Thyroid gland (tissue), 4 donors: ENCODE results near the gene GBP5. TPM values are rescaled to one million over a fixed set of nuclear protein-coding genes. Genes with fewer than 3 reads are reported as not detected.
"Not testable (repeated sequence)": the region's sequence is repeated elsewhere in the genome, so short reads cannot be mapped to it uniquely, and the experiment has no call there.

ENCODE experiments used
- DNase-seq, 2 donors: peaks; one replicate each; pipeline ENCODE4 v3.0.0-alpha.2; 2019
- H3K27ac ChIP-seq, 3 donors: fragments of 200-600 bp; sonication (generic); 1 replicate in 2 of 3; 2 replicates in 1 of 3; pipeline ENCODE4 v1.5.1; 2016 to 2019; ENCODE audit warnings: mild to moderate bottlenecking in 1 of 3, moderate library complexity in 1 of 3
- H3K27me3 ChIP-seq: fragments of 200-600 bp; sonication (generic); one replicate; pipeline ENCODE4 v1.5.1; 2019
- H3K36me3 ChIP-seq, 2 donors: fragments of 200-600 bp; sonication (generic); one replicate each; pipeline ENCODE4 v1.5.1; 2016 to 2019
- H3K4me1 ChIP-seq, 2 donors: fragments of 200-600 bp; sonication (generic); one replicate each; pipeline ENCODE4 v1.5.1; 2017 to 2019
- H3K4me3 ChIP-seq, 3 donors: fragments of 200-600 bp; sonication (generic); replicated peaks in 1 of 3; 1 replicate in 2 of 3; 2 replicates in 1 of 3; pipeline ENCODE4 v1.5.1; 2016; ENCODE audit warnings: mild to moderate bottlenecking in 1 of 3
- H3K9me3 ChIP-seq: fragments of 200-600 bp; sonication (generic); one replicate; pipeline ENCODE4 v1.5.1; 2017
- POLR2A ChIP-seq, 2 donors: fragments of 450-650 bp; IDR thresholded peaks; one replicate each; pipeline ENCODE4 v1.6.1; 2017; ENCODE audit warnings: antibody characterized with exemption in 2 of 2, mild to moderate bottlenecking in 2 of 2, moderate library complexity in 1 of 2
- WGBS, 2 donors: methylation state at CpG; one replicate each; pipeline ENCODE4 v1.1.5; 2017; 5-methylcytosine and 5-hydroxymethylcytosine counted together
- intact Hi-C: fragments of 100-400 bp; cut with DNase I; formaldehyde crosslinking; loops from one replicate; pipeline ENCODE4 v1.15.1; 2023
- total RNA-seq, 4 donors: library from RNA; depleted of rRNA; stranded (reverse); fragments of >200 nt; gene quantifications; one replicate each; pipeline ENCODE4 v1.2.3, GENCODE V29; 2016
- TF ChIP-seq, protein P1 (sequence below), 6 experiments: fragments of 200-600 bp in 3 of 6; fragments of 450-650 bp in 3 of 6; sonication (generic) in 3 of 6; IDR thresholded peaks; one replicate each; pipeline ENCODE4 v1.5.1; 2016 to 2019; ENCODE audit warnings: antibody characterized with exemption in 6 of 6, mild to moderate bottlenecking in 2 of 6, inconsistent platforms in 1 of 6, moderate library complexity in 1 of 6

The GBP5 gene
- 1 to 10 TPM; 1.0 to 3.0 (median 2.4) TPM for total RNA-seq

DNA sequence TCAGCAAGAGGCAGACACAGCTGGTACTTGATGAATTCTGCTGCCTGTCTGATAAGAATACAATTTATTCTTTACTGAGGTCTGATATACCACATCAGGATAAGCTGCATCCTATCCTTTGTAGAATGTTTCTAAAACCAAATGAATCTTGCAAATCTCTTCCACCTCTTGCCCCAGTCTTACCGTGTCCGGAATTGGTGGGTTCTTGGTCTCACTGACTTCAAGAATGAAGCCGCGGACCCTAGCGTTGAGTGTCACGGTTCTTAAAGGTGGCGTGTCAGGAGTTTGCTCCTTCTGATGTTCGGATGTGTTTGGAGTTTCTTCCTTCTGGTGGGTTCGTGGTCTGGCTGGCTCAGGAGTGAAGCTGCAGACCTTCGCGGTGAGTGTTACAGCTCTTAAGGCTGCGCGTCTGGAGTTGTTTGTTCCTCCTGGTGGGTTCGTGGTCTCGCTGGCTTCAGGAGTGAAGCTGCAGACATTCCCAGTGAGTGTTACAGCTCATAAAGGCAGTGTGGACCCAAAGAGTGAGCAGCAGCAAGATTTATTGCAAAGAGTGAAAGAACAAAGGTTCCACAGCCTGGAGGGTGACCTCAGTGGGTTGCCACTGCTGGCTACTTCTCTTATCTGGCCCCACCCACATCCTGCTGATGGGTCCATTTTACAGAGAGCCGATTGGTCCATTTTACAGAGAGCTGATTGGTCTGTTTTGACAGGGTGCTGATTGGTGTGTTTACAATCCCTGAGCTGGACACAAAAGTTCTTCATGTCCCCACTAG, at the start of gene GBP5:
GBP5 (minus strand) TSS at position 592 of the 773 bp plus-strand sequence. CDS start 3,305 bp downstream, outside the sequence.
- H3K4me1 ChIP-seq, H3K9me3 ChIP-seq, H3K36me3 ChIP-seq, H3K4me3 ChIP-seq, intact Hi-C loops, H3K27ac ChIP-seq, DNase-seq, H3K27me3 ChIP-seq: not testable (repeated sequence)
- 88 to 95% methylated on average over 16 of the region's 16 CpGs for WGBS, 2 donors
- TF ChIP-seq POLR2A (IDR thresholded peaks at IDR 0.05): peak in 1 of 2 donors; percentile 20

DNA sequence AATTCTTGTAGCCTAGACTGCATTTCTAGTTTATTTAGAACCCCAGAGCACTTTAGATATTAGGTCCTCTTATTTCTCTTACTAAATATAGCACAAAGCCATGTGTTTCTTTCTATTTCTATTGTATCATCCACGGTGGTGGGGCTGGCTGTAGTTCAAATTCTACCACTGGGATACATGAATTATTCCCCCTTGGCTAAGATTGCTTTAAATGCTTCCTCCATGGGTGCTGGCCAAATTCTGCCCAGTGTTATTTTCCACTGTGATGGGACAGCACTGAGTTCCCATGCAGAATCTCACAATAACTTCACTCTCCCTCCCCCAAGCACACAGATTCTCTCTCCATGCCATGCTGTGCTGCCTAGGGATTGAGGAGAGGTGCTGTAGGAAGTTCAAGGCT, 49.7 kb upstream of the GBP5 start:
- WGBS, 2 donors: 41 to 44% methylated on average over 1 of the region's 1 CpG
- intact Hi-C loops: no loop called here

DNA sequence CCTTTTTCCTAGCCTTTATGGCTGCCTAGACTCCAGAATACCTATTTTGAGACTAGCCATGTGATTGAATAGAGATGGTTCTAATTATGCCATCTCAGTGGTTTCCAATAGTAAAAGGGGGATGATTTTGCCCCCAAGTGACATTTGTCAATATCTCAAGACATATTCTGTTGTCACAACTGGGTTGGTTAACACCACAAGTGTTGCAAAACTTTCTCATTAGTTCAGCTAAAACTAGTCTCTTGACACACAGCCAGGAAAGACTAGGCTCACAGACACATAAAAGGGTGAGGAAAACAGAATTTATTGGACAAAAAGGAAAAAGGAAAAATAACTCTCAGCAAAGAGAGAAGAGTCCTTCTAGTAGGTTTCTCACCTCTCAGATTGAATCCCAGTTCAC, 39.9 kb upstream of the GBP5 start:
- no peak overlapping the region for H3K4me3 ChIP-seq
- no peak for DNase-seq
- H3K36me3 ChIP-seq: no peaks in the 10 kb centered on the region
- TF ChIP-seq, protein P1, sequence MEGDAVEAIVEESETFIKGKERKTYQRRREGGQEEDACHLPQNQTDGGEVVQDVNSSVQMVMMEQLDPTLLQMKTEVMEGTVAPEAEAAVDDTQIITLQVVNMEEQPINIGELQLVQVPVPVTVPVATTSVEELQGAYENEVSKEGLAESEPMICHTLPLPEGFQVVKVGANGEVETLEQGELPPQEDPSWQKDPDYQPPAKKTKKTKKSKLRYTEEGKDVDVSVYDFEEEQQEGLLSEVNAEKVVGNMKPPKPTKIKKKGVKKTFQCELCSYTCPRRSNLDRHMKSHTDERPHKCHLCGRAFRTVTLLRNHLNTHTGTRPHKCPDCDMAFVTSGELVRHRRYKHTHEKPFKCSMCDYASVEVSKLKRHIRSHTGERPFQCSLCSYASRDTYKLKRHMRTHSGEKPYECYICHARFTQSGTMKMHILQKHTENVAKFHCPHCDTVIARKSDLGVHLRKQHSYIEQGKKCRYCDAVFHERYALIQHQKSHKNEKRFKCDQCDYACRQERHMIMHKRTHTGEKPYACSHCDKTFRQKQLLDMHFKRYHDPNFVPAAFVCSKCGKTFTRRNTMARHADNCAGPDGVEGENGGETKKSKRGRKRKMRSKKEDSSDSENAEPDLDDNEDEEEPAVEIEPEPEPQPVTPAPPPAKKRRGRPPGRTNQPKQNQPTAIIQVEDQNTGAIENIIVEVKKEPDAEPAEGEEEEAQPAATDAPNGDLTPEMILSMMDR (IDR thresholded peaks at IDR 0.05): no peak
- TF ChIP-seq POLR2A (IDR thresholded peaks at IDR 0.05): no peak
- no peaks in the 10 kb centered on the region for H3K27me3 ChIP-seq
- H3K27ac ChIP-seq: no peak overlapping the region
- no peaks in the 10 kb centered on the region for H3K9me3 ChIP-seq
- intact Hi-C loops: no loop called here
- H3K4me1 ChIP-seq: peaks cover 0 to 20% of the 10 kb centered on the region in 2 donors

More for the DNA sequence above, 49.7 kb upstream of the GBP5 start:
- H3K27me3 ChIP-seq: no peaks in the 10 kb centered on the region
- H3K4me3 ChIP-seq: no peak overlapping the region
- H3K9me3 ChIP-seq: no peaks in the 10 kb centered on the region
- no peak overlapping the region for H3K27ac ChIP-seq
- DNase-seq: no peak
- TF ChIP-seq POLR2A (IDR thresholded peaks at IDR 0.05): no peak
- TF ChIP-seq, protein P1 (IDR thresholded peaks at IDR 0.05): no peak
- H3K4me1 ChIP-seq: no peaks in the 10 kb centered on the region
- H3K36me3 ChIP-seq: no peaks in the 10 kb centered on the region

DNA sequence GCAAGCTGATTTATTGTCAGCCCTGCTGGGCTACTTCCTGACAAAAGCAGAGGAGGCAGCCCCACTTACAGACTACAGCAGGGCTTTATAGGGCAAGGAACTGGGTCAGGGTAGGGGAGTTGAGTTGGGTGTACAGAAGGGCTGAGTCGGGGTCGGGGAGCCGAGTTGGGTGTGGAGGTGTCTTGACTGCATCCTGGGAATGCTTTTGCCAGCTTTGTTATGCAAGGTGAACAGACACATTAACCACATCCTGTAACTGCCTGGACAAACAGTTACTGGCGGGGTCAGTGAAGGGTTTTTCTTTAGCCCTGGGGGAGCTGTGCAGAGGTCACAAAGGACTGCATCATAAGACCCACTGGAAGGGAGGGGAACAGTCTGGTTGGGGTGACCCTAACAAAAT, 39.1 kb upstream of the GBP5 start:
- Histone ChIP-seq H3K27me3 (no peaks in the 10 kb centered on the region), H3K9me3 (no peaks in the 10 kb centered on the region), H3K4me3 (no peak overlapping the region), H3K4me1 (peaks cover 0 to 20% of the 10 kb centered on the region in 2 donors), H3K27ac (no peak overlapping the region), H3K36me3 (no peaks in the 10 kb centered on the region)
- 53 to 70% methylated on average over 4 of the region's 4 CpGs for WGBS, 2 donors
- DNase-seq: no peak
- intact Hi-C loops: no loop called here
- TF ChIP-seq POLR2A (IDR thresholded peaks at IDR 0.05): no peak
- TF ChIP-seq, protein P1 (IDR thresholded peaks at IDR 0.05): no peak

- Histone ChIP-seq H3K9me3 (no peaks in the 10 kb centered on the region), H3K27me3 (no peaks in the 10 kb centered on the region), H3K36me3 (no peaks in the 10 kb centered on the region), H3K4me1 (peaks cover 0 to 20% of the 10 kb centered on the region in 2 donors), H3K4me3 (no peak overlapping the region), H3K27ac (peak overlapping the region; percentile 38 to 61 (median 42))
- no peak for DNase-seq
- no peak for TF ChIP-seq POLR2A (IDR thresholded peaks at IDR 0.05)
- TF ChIP-seq, protein P1 (IDR thresholded peaks at IDR 0.05): no peak
- intact Hi-C loops: no loop called here
These were observed 38.3 kb upstream of the GBP5 start for GRCh38 chr1:89310976-89311375.
